ENCODE results near the gene LIFR.

Gene LIFR

DNA sequence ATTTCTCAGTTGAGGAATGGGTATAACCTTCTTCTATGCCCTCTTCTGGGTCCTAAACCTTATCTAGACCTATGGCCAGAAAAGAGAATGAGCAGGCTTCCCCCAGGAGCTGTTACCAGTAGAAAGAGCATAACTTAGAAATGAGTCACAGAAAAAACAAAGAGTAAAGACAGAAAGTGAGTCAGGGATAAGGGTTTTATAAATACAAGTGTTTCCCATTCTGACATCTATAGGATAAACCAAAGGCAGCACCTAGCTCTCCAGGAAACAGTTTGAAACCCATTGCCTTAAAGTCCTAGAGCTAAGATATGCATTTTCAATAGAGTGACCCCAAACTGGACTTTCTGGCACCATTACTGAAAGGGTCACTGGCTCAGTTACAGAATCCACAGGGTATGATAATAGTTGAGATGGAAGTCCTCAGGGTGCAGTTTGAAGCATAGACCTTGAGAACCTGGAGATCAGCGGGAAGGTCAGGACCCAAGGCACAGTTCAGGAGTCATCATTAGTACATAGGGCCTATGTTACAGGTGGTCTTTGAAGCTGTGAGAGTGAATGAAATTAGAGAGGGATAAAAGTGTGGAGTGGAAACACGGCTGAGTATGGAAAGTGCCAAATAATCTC lies 42.7 kb upstream of the LIFR start:
- no peak overlapping the region for H3K27ac ChIP-seq
- no peak overlapping the region for H3K9ac ChIP-seq
- no peak overlapping the region for H3K4me3 ChIP-seq
- H3K36me3 ChIP-seq = no peaks in the 10 kb centered on the region
- peaks cover 0 to 22% (median 3%) of the 10 kb centered on the region in 10 experiments; a peak in 8 of 20 replicates for H3K4me1 ChIP-seq
- TF ChIP-seq Cebpa-rat (IDR thresholded peaks at IDR 0.05) = no peak
- no peaks in the 10 kb centered on the region for H3K27me3 ChIP-seq
- no peaks in the 10 kb centered on the region for H4K20me1 ChIP-seq
- H3K4me2 ChIP-seq = no peak overlapping the region
- H3K9me3 ChIP-seq (replicated peaks in 1 of 11) = no peaks in the 10 kb centered on the region

- H3K27me3 ChIP-seq = no peaks in the 10 kb centered on the region
- H3K27ac ChIP-seq = no peak overlapping the region
- H3K4me1 ChIP-seq = peaks cover 0 to 22% (median 3%) of the 10 kb centered on the region in 10 experiments; a peak in 8 of 20 replicates
- no peak for TF ChIP-seq Cebpa-rat (IDR thresholded peaks at IDR 0.05)
- no peak overlapping the region for H3K9ac ChIP-seq
- no peaks in the 10 kb centered on the region for H3K9me3 ChIP-seq (replicated peaks in 1 of 11)
- no peaks in the 10 kb centered on the region for H4K20me1 ChIP-seq
- H3K36me3 ChIP-seq = no peaks in the 10 kb centered on the region
- H3K4me2 ChIP-seq = no peak overlapping the region
- H3K4me3 ChIP-seq = no peak overlapping the region
These were observed 42.0 kb upstream of the LIFR start for GRCh38 chr5:38598296-38598993.

DNA sequence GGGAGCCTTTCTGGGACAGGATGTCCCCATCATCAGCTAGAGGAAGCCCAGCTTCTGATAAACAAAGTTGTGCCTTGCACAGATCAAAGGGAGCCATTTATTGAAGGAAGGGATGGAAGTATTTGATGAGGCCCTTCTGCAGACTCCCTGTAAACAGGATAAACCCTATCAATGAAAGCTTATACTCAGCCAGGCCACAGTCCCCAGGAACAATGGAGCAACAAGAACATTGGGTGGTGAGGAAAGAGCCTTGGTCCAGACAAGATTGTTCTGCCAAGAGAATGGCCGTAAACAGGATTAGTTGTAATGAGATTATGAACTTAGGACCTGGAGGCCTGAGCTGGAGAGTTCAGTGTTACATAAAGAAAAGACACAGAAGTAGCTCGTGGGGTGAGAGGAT lies 40.5 kb upstream of the LIFR start:
- no peaks in the 10 kb centered on the region for H4K20me1 ChIP-seq
- no peak overlapping the region for H3K9ac ChIP-seq
- H3K4me2 ChIP-seq = no peak overlapping the region; a peak in 1 of 22 replicates
- no peaks in the 10 kb centered on the region for H3K36me3 ChIP-seq
- no peak overlapping the region for H3K4me3 ChIP-seq
- no peak for TF ChIP-seq Cebpa-rat (IDR thresholded peaks at IDR 0.05)
- H3K27me3 ChIP-seq = no peaks in the 10 kb centered on the region
- no peaks in the 10 kb centered on the region for H3K9me3 ChIP-seq (replicated peaks in 1 of 11)
- H3K4me1 ChIP-seq = peaks cover 0 to 22% (median 3%) of the 10 kb centered on the region in 10 experiments; a peak in 8 of 20 replicates
- no peak overlapping the region for H3K27ac ChIP-seq

DNA sequence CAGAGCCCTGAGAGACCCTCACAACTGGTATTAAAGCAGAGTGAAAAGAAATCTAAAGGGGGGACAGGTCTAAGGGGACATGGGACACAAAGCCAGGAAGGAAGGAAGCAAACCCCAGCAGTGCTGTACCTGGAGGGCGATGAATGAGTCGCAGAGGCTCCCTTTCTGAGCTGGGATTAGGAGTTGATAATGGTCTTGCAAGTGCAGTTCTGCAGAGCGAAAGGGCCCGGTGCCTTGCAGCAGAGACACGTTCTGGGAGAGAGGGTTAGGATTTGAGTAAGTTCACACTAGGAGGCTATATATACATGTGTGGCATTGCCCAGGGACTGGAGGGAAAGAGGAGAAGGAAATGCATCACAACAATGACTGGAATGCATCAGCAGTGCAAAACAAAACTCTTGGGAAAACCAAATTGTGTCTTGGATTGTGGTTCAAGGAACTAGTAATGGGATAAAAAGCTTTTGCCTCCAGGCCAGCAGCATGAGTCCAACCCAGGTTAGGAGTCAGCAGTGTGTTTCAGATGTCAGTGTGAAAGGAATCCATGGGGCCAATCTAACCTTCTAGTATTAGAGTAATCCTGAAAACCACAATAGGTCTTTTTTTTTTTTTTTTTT lies 38.8 kb upstream of the LIFR start:
- Histone ChIP-seq H3K4me3 (no peak overlapping the region), H3K27me3 (0 out of 22 replicates have a peak, but pooled peaks cover 0 to 3% (median 0%) of the 10 kb centered on the region in 11 experiments), H3K36me3 (no peaks in the 10 kb centered on the region), H3K27ac (no peak overlapping the region), H3K4me2 (no peak overlapping the region), H3K9me3 (replicated peaks in 1 of 11) (no peaks in the 10 kb centered on the region), H4K20me1 (no peaks in the 10 kb centered on the region), H3K9ac (no peak overlapping the region), H3K4me1 (peaks cover 0 to 7% (median 1%) of the 10 kb centered on the region in 10 experiments; a peak in 10 of 20 replicates)
- TF ChIP-seq Cebpa-rat (IDR thresholded peaks at IDR 0.05) = no peak

DNA sequence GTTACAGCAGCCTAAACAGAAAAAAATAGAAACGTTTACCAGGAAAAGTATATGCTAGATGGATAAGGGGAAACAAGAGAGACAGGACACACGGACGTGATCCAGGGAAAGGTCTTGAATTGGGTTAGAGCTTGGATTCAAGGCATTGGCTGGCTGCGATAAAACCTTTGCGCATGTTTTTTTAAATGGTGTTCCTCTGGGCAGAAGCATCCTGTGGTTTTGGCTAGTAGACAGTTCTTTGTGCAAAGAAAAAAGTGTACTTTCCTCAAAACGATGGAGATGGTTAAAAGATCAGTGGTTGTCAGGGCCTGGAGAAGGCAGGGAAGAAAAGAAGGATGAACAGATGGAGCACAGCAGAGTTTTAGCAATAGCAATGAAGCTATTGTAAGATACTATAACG lies 37.5 kb upstream of the LIFR start:
- Histone ChIP-seq H3K4me2 (no peak overlapping the region), H3K27ac (no peak overlapping the region), H3K9me3 (replicated peaks in 1 of 11) (no peaks in the 10 kb centered on the region), H4K20me1 (no peaks in the 10 kb centered on the region), H3K4me1 (peaks cover 0 to 11% (median 8%) of the 10 kb centered on the region in 10 experiments; a peak in 9 of 20 replicates), H3K4me3 (no peak overlapping the region), H3K9ac (no peak overlapping the region), H3K27me3 (0 out of 22 replicates have a peak, but pooled peaks cover 0 to 3% (median 0%) of the 10 kb centered on the region in 11 experiments), H3K36me3 (no peaks in the 10 kb centered on the region)
- no peak for TF ChIP-seq Cebpa-rat (IDR thresholded peaks at IDR 0.05)

DNA sequence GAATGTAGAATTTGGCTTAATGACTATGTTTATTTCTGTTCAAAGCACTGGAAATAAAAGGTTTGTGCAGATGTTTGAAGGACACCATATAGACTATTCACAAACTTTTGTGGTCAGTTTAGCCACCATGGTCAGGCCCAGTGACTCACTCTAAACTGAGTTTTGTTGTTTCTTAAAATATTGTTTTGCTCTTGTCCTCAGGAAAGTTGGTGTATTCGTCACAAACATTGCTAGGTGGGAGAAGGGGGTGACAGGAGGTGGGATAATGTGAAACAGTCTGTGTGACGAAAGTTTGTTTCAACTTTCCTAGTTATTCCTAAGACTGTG lies 35.0 kb upstream of the LIFR start:
- no peaks in the 10 kb centered on the region for H4K20me1 ChIP-seq
- H3K36me3 ChIP-seq = no peaks in the 10 kb centered on the region
- no peak overlapping the region for H3K9ac ChIP-seq
- no peak overlapping the region for H3K4me2 ChIP-seq
- no peak for TF ChIP-seq Cebpa-rat (IDR thresholded peaks at IDR 0.05)
- 0 out of 22 replicates have a peak, but pooled peaks cover 0 to 3% (median 0%) of the 10 kb centered on the region in 11 experiments for H3K27me3 ChIP-seq
- no peak overlapping the region for H3K4me3 ChIP-seq
- peaks cover 0 to 11% (median 5%) of the 10 kb centered on the region in 10 experiments; a peak in 11 of 20 replicates for H3K4me1 ChIP-seq
- H3K27ac ChIP-seq = no peak overlapping the region
- H3K9me3 ChIP-seq (replicated peaks in 1 of 11) = no peaks in the 10 kb centered on the region

- Histone ChIP-seq H3K4me3 (no peak overlapping the region), H3K9ac (no peak overlapping the region), H3K36me3 (no peaks in the 10 kb centered on the region), H3K27me3 (0 out of 22 replicates have a peak, but pooled peaks cover 0 to 3% (median 0%) of the 10 kb centered on the region in 11 experiments), H3K4me1 (peaks cover 0 to 14% (median 8%) of the 10 kb centered on the region in 10 experiments; a peak in 12 of 20 replicates), H4K20me1 (no peaks in the 10 kb centered on the region), H3K4me2 (no peak overlapping the region), H3K27ac (no peak overlapping the region), H3K9me3 (replicated peaks in 1 of 11) (no peaks in the 10 kb centered on the region)
- TF ChIP-seq Cebpa-rat (IDR thresholded peaks at IDR 0.05) = no peak
These were observed 34.5 kb upstream of the LIFR start for GRCh38 chr5:38590838-38591522.

- Histone ChIP-seq H4K20me1 (no peaks in the 10 kb centered on the region), H3K4me3 (no peak overlapping the region), H3K4me2 (peak overlapping the region in 6 of 11 experiments; percentile 16 to 46 (median 22); a peak in 6 of 22 replicates), H3K27ac (no peak overlapping the region), H3K9me3 (replicated peaks in 1 of 11) (no peaks in the 10 kb centered on the region), H3K36me3 (no peaks in the 10 kb centered on the region), H3K9ac (no peak overlapping the region), H3K4me1 (peaks cover 0 to 18% (median 14%) of the 10 kb centered on the region in 10 experiments; a peak in 14 of 20 replicates), H3K27me3 (0 out of 22 replicates have a peak, but pooled peaks cover 0 to 3% (median 0%) of the 10 kb centered on the region in 11 experiments)
- TF ChIP-seq Cebpa-rat (IDR thresholded peaks at IDR 0.05) = no peak
These were observed 33.2 kb upstream of the LIFR start for GRCh38 chr5:38589629-38590028.

GRCh38 chr5:38585816-38586215 lies 29.4 kb upstream of the LIFR start:
- no peaks in the 10 kb centered on the region for H3K36me3 ChIP-seq
- peak overlapping the region in 1 of 11 experiments; percentile 3; a peak in 1 of 22 replicates for H3K27ac ChIP-seq

More at GRCh38 chr5:38585816-38586215, 29.4 kb upstream of the LIFR start:
- no peaks in the 10 kb centered on the region for H3K9me3 ChIP-seq (replicated peaks in 1 of 11)
- H3K4me2 ChIP-seq = peak overlapping the region in 7 of 11 experiments; percentile 11 to 52 (median 22); a peak in 10 of 22 replicates
- no peak overlapping the region for H3K4me3 ChIP-seq
- H3K4me1 ChIP-seq = peaks cover 0 to 27% (median 16%) of the 10 kb centered on the region in 10 experiments; a peak in 15 of 20 replicates
- H4K20me1 ChIP-seq = no peaks in the 10 kb centered on the region
- no peaks in the 10 kb centered on the region for H3K27me3 ChIP-seq
- TF ChIP-seq Cebpa-rat (IDR thresholded peaks at IDR 0.05) = no peak
- H3K9ac ChIP-seq = no peak overlapping the region

All from BLaER1 treated with 17β-estradiol and CSF1 and Interleukin-3, amounts not matched to agents 10 nM and 100 nM (cell line).